GM20000 (cell line): ENCODE results near the gene QKI.
"Not testable (repeated sequence)": the region's sequence is repeated elsewhere in the genome, so short reads cannot be mapped to it uniquely, and the experiment has no call there.

Source experiments
- DNase-seq: peaks from one replicate; pipeline ENCODE4 v3.0.0; 2012; ENCODE audit warnings: low spot score
- CTCF ChIP-seq: IDR thresholded peaks from 2 replicates; pipeline ENCODE4 v1.5.1; 2012; ENCODE audit warnings: mild to moderate bottlenecking, control low read depth; ENCODE audit errors: extremely low read depth, missing control alignments

Gene QKI

DNA sequence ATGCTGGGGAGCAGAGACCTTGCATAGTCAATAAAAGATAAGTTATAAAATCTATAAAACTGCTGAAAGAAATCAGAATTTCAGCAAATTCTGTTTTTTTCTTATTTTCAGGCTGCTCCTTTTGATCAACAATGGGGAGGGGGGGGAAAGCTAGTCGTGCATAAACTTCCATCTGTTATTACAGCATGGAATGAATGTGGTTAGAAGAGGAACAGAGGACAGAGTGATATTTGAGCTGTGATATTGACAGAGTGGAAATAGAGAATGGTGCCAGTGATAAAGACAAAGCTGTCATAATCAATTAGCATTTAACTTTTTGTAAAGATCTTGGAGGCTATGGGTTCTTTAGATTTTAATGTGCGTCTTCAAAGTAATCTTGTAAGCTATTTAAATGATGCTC, 43.4 kb upstream of the QKI start:
- DNase-seq, result no peak
- no peak for TF ChIP-seq CTCF

- DNase-seq, result no peak
- no peak for TF ChIP-seq CTCF
These were observed 41.3 kb upstream of the QKI start for GRCh38 chr6:163373240-163373639.

DNA sequence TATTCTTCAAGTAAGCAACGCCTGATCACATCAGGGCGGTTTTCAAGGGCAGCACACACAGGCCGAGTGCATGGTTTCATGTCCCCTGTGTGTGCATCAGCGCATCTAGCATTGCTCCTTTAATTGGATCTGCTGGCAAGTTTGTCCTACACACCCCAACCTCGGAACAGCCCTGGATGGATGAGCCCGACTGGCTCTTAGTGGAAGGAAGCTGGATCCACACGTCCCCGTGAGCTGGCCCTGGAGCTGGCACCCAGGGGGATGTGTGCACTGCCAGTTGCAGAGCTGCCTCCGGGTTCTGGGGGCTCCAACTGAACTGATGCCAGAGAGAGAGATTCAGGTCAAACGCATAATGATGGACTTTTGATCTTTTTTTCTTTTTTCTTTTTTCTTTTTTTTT, 39.2 kb upstream of the QKI start:
- no peak for TF ChIP-seq CTCF
- DNase-seq, result no peak

GRCh38 chr6:163376187-163376586, 38.3 kb upstream of the QKI start:
- DNase-seq, result no peak
- no peak for TF ChIP-seq CTCF

DNA sequence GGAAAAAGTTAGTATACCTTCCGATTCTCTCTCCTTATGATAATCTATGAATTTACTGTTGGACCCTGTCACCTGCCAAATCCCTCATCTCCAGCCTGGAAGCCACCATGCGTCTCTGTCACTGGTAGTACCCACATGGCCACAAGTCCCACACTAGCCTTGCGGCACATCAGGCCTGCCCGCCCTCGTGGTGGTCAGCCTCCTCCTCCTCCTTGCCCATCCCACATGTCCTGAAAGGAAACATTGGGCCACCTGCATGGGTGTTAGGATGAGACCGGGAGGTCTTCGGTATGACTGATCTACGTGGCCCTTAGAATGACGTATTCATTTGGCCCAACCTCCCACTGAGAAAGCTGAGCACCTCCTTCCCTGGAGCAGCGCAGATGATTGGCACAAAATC, 37.0 kb upstream of the QKI start:
- DNase-seq, result no peak
- TF ChIP-seq CTCF, result no peak

GRCh38 chr6:163380216-163380615, 34.3 kb upstream of the QKI start:
- no peak for TF ChIP-seq CTCF
- DNase-seq, result no peak

DNA sequence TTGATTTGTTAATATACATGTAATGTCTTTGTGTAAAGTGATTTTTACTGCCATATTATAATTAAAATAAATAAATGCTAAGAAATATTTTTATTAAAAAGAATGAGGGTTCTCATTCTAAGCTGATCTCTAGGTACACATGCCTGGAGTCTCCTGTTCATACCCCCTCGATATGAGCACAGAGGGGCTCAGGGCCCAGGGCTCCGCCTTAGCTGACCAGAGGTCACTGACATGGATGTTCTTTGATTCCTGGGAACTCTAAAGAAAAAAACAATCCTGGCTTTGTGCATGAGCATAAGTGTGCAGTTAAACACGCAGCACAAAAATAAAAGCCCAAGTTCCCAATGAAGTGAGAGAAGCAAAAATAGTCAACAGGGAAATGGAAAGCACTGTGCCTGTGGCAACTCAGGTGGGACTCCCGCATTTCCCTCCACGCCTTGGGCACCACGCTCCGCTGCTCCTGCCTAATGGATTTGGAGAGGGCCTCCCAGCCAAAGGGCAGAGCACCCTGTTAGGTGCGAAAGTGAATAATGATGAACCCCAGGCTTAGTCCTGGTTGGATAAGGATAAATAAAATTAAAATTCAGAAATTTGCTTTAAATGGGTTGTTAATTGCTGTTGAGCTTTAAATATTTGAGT, 33.3 kb upstream of the QKI start:
- TF ChIP-seq CTCF, result no peak
- no peak for DNase-seq

DNA sequence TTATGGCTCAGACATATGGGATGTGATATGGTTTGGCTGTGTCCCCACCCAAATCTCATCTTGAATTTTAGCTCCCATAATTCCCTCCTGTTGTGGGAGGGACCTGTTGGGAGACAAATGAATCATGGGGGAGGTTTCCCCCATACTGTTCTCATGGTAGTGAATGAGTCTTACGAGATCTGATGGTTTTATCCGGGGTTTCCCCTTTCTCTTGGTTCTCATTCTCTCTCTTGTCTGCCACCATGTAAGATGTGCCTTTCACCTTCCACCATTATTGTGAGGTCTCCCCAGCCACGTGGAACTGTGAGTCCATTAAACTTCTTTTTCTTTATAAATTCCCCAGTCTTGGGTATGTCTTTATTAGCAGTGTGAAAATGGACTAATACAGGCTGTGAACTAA, 31.1 kb upstream of the QKI start:
- not testable (repeated sequence) for DNase-seq
